ENCODE results near the gene HSPA8. TPM values are rescaled to one million over a fixed set of nuclear protein-coding genes. Genes with fewer than 3 reads are reported as not detected.
A peak's percentile ranks its signal among the peaks of the same experiment; 100 is the strongest.

Gene HSPA8
- total and polyA plus RNA-seq, 11 donors, result 58.9 to 2,193 (median 1,101) TPM

GRCh38 chr11:123020968-123021367 is 41.0 kb downstream of the HSPA8 start:
- WGBS, 4 donors, result 39 to 45% (median 42%) methylated on average over 2 of the region's 2 CpGs
- Histone ChIP-seq H3K36me3 (no peaks in the 10 kb centered on the region), H3K9me3 (no peaks in the 10 kb centered on the region)

GRCh38 chr11:123018702-123019101 is 43.2 kb downstream of the HSPA8 start:
- TF ChIP-seq CTCF (IDR thresholded peaks at IDR 0.05) (no peak), POLR2A (IDR thresholded peaks at IDR 0.05) (no peak)
- H3K4me3 ChIP-seq, result no peak overlapping the region
- no peaks in the 10 kb centered on the region for H3K36me3 ChIP-seq
- WGBS, 4 donors, result 37 to 51% (median 42%) methylated on average over 6 to 9 of the region's 9 CpGs
- H3K27me3 ChIP-seq, result peaks cover 0 to 10% (median 3%) of the 10 kb centered on the region in 9 donors
- no peaks in the 10 kb centered on the region for H3K9me3 ChIP-seq
- H3K27ac ChIP-seq, result no peak overlapping the region
- peaks cover 0 to 7% (median 0%) of the 10 kb centered on the region in 12 donors for H3K4me1 ChIP-seq
- DNase-seq (peak in 3 of 5 donors; percentile 8 to 74 (median 52)), ATAC-seq (peak; percentile 83 to 94 (median 87))
- intact Hi-C loops (cut with DNase I), result no loop called here

More at GRCh38 chr11:123020968-123021367, 41.0 kb downstream of the HSPA8 start:
- intact Hi-C loops (cut with DNase I), result loop anchor here in 8 of 10 donors (1.0 to 10.0 kb wide), 7 partner anchors 106 to 396 kb away; no protein-coding TSS in a partner anchor
- Histone ChIP-seq H3K27me3 (peaks cover 0 to 13% (median 3%) of the 10 kb centered on the region in 9 donors), H3K27ac (no peak overlapping the region), H3K4me3 (no peak overlapping the region), H3K4me1 (peaks cover 0 to 7% (median 0%) of the 10 kb centered on the region in 12 donors)
- TF ChIP-seq CTCF (IDR thresholded peaks at IDR 0.05) (peak; percentile 17 to 60 (median 46)), POLR2A (IDR thresholded peaks at IDR 0.05) (no peak)
- ATAC-seq, result peak in 2 of 4 donors; percentile 41 to 44
- DNase-seq, result peak in 1 of 5 donors; percentile 11

GRCh38 chr11:123011510-123011909 is 50.4 kb downstream of the HSPA8 start:
- Histone ChIP-seq H3K9me3 (no peaks in the 10 kb centered on the region), H3K4me1 (no peaks in the 10 kb centered on the region), H3K27me3 (peaks cover 0 to 24% (median 0%) of the 10 kb centered on the region in 9 donors), H3K4me3 (no peak overlapping the region), H3K27ac (no peak overlapping the region), H3K36me3 (no peaks in the 10 kb centered on the region)
- no peak for ATAC-seq
- WGBS, 4 donors, result 44 to 65% (median 53%) methylated on average over 4 of the region's 4 CpGs
- no peak for DNase-seq
- intact Hi-C loops (cut with DNase I), result no loop called here
- TF ChIP-seq POLR2A (IDR thresholded peaks at IDR 0.05) (no peak), CTCF (IDR thresholded peaks at IDR 0.05) (no peak)

Other genes starting within 250 kb of the HSPA8 start
- gene CRTAM, start 223.6 kb downstream of the HSPA8 start, total RNA-seq, result 1 to 10 TPM in 2 of 9 donors, under 1 TPM in 1, not detected in 6; 0.23 to 2.2 (median 1.8) TPM
- gene CRTAM, start 223.6 kb downstream of the HSPA8 start, polyA plus RNA-seq, result under 1 TPM in 1 of 2 donors, not detected in 1; 0.08 TPM
- gene JHY, start 179.4 kb downstream of the HSPA8 start, total RNA-seq, result 1 to 10 TPM in 5 of 9 donors, under 1 TPM in 4; 0.50 to 2.3 (median 1.1) TPM
- gene JHY, start 179.4 kb downstream of the HSPA8 start, polyA plus RNA-seq, result under 1 TPM; 0.54 to 0.61 TPM
- not detected for gene BSX, start 80.3 kb downstream of the HSPA8 start, total RNA-seq
- gene BSX, start 80.3 kb downstream of the HSPA8 start, polyA plus RNA-seq, result not detected
- gene CLMP, start 133.1 kb upstream of the HSPA8 start, total RNA-seq, result 10 to 100 TPM in 3 of 9 donors, 1 to 10 TPM in 6; 2.5 to 18.4 (median 5.8) TPM
- gene CLMP, start 133.1 kb upstream of the HSPA8 start, polyA plus RNA-seq, result 10 to 100 TPM in 1 of 2 donors, 1 to 10 TPM in 1; 1.9 to 10.9 TPM

All from heart left ventricle (tissue), 16 donors.